Upper lobe of left lung (tissue), 6 donors: ENCODE measurements around the gene IQCF6. TPM values are rescaled to one million over a fixed set of nuclear protein-coding genes. Genes with fewer than 3 reads are reported as not detected.

Source experiments
- ATAC-seq, 2 donors: fragments of 200-7000 bp; cut with Tn5 transposase; one replicate each; pipeline ENCODE4 v1.9.1; 2022; ENCODE audit warnings: mild to moderate bottlenecking in 2 of 2, moderate library complexity in 2 of 2; ENCODE audit not compliant: low FRiP score in 2 of 2
- DNase-seq, 2 donors: peaks; one replicate each; pipeline ENCODE4 v3.0.0-alpha.2; 2019 to 2020
- H3K27ac ChIP-seq, 4 donors: fragments of 200-600 bp; sonication (generic); one replicate each; pipeline ENCODE4 v1.5.1; 2016 to 2019
- H3K27me3 ChIP-seq, 4 donors: fragments of 200-600 bp; sonication (generic); one replicate each; pipeline ENCODE4 v1.5.1; 2017 to 2019
- H3K36me3 ChIP-seq, 4 donors: fragments of 200-600 bp; sonication (generic); one replicate each; pipeline ENCODE4 v1.5.1; 2016 to 2019
- H3K4me1 ChIP-seq, 4 donors: fragments of 200-600 bp; sonication (generic); one replicate each; pipeline ENCODE4 v1.5.1; 2018 to 2019
- H3K4me3 ChIP-seq, 4 donors: fragments of 200-600 bp; sonication (generic); one replicate each; pipeline ENCODE4 v1.5.1; 2017 to 2019; ENCODE audit warnings: mild to moderate bottlenecking in 2 of 4, moderate library complexity in 1 of 4
- H3K9me3 ChIP-seq, 4 donors: fragments of 200-600 bp; sonication (generic); one replicate each; pipeline ENCODE4 v1.5.1; 2018 to 2019
- EP300 ChIP-seq, 4 donors: sonication (generic); formaldehyde crosslinking; IDR thresholded peaks; one replicate each; pipeline ENCODE4 v1.5.1; 2017; ENCODE audit warnings: antibody characterized with exemption in 4 of 4, control low read depth in 2 of 4
- POLR2A ChIP-seq, 4 donors: fragments of 450-650 bp; IDR thresholded peaks; one replicate each; pipeline ENCODE4 v1.5.1; 2016 to 2017; ENCODE audit warnings: antibody characterized with exemption in 4 of 4, mild to moderate bottlenecking in 2 of 4
- POLR2AphosphoS5 ChIP-seq, 2 donors: sonication (generic); formaldehyde crosslinking; IDR thresholded peaks; one replicate each; pipeline ENCODE4 v1.5.1; 2017; ENCODE audit warnings: antibody characterized with exemption in 2 of 2
- WGBS, 2 donors: methylation state at CpG; one replicate each; pipeline ENCODE4 v1.1.5; 2017 to 2018; 5-methylcytosine and 5-hydroxymethylcytosine counted together
- total RNA-seq, 6 donors: library from RNA; depleted of rRNA in 4 of 6; stranded (reverse); fragments of >200 nt in 4 of 6; gene quantifications; one replicate each; pipeline versions ENCODE4 v1.1.0 to v1.2.1, GENCODE V29; 2016 to 2021
- TF ChIP-seq, protein P1 (sequence below), 6 experiments: fragments of 450-650 bp in 4 of 6; fragments of 200-600 bp in 2 of 6; sonication (generic) in 2 of 6; IDR thresholded peaks; one replicate each; pipeline ENCODE4 v1.5.1; 2016 to 2019; ENCODE audit warnings: antibody characterized with exemption in 6 of 6
- donor health status: DM: no; HTN: no; CAD: no; lungs with moderate emphysema.
- donor health status: DM: no; HTN: yes; CAD: no; lungs with severe emphysema.

IQCF6 gene
- not detected for total RNA-seq

DNA sequence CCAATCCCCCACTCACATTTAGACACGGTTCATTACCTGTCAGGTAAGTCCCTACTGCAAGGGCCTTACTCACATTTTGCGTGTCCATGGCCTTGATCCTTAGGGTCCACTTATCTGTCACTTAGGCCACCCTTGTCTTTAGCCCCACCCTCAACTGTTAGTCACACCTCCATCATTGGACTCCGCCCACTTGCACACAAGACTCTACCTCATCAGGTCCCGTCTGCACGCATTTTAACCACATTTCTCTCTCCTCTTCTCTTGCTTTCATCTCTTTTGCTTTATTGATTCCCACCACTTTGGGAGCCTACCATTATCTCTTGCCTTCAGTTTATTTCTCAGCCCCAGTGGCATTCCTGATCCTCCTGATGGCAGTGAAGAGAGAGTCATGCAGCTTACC is at the start of gene IQCF6:
TSS of gene IQCF6 (minus strand) at position 101 of the 400 bp plus-strand sequence. CDS start at position 88, 13 bp downstream.
- no peaks in the 10 kb centered on the region for H3K4me1 ChIP-seq
- ATAC-seq: no peak
- no peaks in the 10 kb centered on the region for H3K27me3 ChIP-seq
- no peak for TF ChIP-seq POLR2A (IDR thresholded peaks at IDR 0.05)
- TF ChIP-seq EP300 (IDR thresholded peaks at IDR 0.05): no peak
- no peak within 1 kb of the TSS for H3K27ac ChIP-seq
- no peaks in the 10 kb centered on the region for H3K9me3 ChIP-seq
- 93 to 95% methylated on average over 5 of the region's 5 CpGs for WGBS, 2 donors
- H3K36me3 ChIP-seq: no peaks in the 10 kb centered on the region
- no peak for DNase-seq
- H3K4me3 ChIP-seq: no peak within 1 kb of the TSS

DNA sequence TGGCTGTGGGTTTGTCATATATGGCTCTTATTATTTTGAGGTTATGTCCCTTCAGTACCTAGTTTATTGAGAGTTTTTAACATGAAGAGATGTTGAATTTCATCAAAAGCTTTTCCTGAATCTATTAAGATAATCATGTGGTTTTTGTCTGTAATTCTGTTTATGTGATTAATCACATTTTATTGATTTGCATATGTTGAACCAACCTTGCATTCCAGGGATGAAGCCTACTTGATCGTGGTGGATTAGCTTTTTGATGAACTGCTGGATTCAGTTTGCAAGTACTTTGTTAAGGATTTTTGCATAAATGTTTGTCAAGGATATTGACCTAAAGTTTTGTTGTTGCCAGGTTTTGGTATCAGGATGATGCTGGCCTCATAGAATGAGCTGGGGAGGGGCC is 49.3 kb upstream of the IQCF6 start:
- ATAC-seq: no peak
- no peaks in the 10 kb centered on the region for H3K27me3 ChIP-seq
- no peaks in the 10 kb centered on the region for H3K4me1 ChIP-seq
- H3K36me3 ChIP-seq: no peaks in the 10 kb centered on the region
- 78 to 84% methylated on average over 1 of the region's 1 CpG for WGBS, 2 donors
- H3K9me3 ChIP-seq: peaks cover 0 to 16% (median 6%) of the 10 kb centered on the region in 4 donors
- no peak overlapping the region for H3K4me3 ChIP-seq
- no peak for DNase-seq
- TF ChIP-seq POLR2A (IDR thresholded peaks at IDR 0.05) (no peak), POLR2AphosphoS5 (IDR thresholded peaks at IDR 0.05) (no peak), EP300 (IDR thresholded peaks at IDR 0.05) (no peak)
- TF ChIP-seq, protein P1, sequence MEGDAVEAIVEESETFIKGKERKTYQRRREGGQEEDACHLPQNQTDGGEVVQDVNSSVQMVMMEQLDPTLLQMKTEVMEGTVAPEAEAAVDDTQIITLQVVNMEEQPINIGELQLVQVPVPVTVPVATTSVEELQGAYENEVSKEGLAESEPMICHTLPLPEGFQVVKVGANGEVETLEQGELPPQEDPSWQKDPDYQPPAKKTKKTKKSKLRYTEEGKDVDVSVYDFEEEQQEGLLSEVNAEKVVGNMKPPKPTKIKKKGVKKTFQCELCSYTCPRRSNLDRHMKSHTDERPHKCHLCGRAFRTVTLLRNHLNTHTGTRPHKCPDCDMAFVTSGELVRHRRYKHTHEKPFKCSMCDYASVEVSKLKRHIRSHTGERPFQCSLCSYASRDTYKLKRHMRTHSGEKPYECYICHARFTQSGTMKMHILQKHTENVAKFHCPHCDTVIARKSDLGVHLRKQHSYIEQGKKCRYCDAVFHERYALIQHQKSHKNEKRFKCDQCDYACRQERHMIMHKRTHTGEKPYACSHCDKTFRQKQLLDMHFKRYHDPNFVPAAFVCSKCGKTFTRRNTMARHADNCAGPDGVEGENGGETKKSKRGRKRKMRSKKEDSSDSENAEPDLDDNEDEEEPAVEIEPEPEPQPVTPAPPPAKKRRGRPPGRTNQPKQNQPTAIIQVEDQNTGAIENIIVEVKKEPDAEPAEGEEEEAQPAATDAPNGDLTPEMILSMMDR (IDR thresholded peaks at IDR 0.05): no peak
- H3K27ac ChIP-seq: no peak overlapping the region

DNA sequence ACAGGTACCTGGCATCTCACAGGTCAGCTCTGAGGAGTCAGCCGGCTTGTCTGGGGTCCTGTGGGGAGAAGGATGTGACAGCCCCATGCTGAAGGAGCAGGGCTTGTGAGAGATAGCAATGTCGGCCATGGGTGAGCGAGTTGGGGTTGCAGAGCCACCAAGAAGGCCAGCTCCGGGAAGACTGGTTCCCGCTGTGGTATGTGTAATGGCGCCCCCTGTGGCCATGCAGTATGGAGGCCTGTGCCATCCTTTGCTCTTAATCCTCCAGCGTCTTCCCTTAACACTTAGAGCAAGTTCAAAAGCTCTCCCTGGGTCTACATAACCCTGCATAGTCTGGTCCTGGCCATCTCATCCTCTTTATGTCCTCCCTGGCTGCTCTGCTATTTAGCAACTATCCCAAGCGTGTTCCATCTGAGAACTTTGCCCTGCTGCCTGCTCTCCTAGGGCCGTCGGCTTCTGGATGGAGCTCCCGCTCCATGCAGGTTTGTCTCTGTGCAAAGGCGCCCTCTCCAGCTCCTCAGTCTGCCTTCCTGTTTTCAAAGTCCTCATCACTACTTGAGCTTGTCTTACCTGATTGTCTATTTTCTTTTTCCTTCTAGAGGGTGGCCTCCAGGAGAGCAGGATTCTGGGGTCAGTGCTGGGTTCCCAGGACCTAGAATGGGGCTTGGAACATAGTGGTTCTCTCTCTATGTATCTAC is 40.8 kb upstream of the IQCF6 start:
- no peaks in the 10 kb centered on the region for H3K9me3 ChIP-seq
- H3K36me3 ChIP-seq: no peaks in the 10 kb centered on the region
- DNase-seq (no peak), ATAC-seq (no peak)
- no peaks in the 10 kb centered on the region for H3K27me3 ChIP-seq
- no peak overlapping the region for H3K4me3 ChIP-seq
- H3K27ac ChIP-seq: no peak overlapping the region
- 48% methylated on average over 12 of the region's 12 CpGs for WGBS, 2 donors
- TF ChIP-seq EP300 (IDR thresholded peaks at IDR 0.05) (no peak), POLR2AphosphoS5 (IDR thresholded peaks at IDR 0.05) (no peak), POLR2A (IDR thresholded peaks at IDR 0.05) (no peak)
- TF ChIP-seq, protein P1 (IDR thresholded peaks at IDR 0.05): no peak
- no peaks in the 10 kb centered on the region for H3K4me1 ChIP-seq

DNA sequence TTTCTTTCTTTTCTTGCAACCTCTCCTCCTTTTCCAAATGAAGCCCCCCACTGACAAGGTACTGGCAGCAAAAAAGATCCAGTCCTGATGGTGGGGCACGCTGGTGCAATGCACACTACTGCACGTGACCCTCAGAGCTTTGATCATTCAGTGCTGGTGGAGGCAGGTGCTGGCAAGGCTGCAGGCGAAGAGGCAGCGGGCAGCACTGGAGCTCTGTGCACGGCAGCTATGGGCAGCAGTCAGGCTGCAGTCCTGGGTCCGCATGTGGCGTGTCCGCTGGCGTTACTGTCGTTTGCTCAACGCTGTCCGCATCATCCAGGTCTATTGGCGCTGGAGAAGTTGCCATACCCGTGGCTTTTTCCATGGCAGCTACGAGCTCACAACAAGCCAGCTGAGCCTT is 40.1 kb upstream of the IQCF6 start:
- 84 to 92% methylated on average over 2 to 15 of the region's 15 CpGs for WGBS, 2 donors
- TF ChIP-seq, protein P1 (IDR thresholded peaks at IDR 0.05): no peak
- TF ChIP-seq POLR2AphosphoS5 (IDR thresholded peaks at IDR 0.05) (no peak), EP300 (IDR thresholded peaks at IDR 0.05) (no peak), POLR2A (IDR thresholded peaks at IDR 0.05) (no peak)
- Histone ChIP-seq H3K36me3 (no peaks in the 10 kb centered on the region), H3K4me1 (no peaks in the 10 kb centered on the region), H3K27me3 (no peaks in the 10 kb centered on the region), H3K9me3 (no peaks in the 10 kb centered on the region), H3K27ac (no peak overlapping the region), H3K4me3 (no peak overlapping the region)
- ATAC-seq (no peak), DNase-seq (peak in 1 of 2 donors; percentile 48)

DNA sequence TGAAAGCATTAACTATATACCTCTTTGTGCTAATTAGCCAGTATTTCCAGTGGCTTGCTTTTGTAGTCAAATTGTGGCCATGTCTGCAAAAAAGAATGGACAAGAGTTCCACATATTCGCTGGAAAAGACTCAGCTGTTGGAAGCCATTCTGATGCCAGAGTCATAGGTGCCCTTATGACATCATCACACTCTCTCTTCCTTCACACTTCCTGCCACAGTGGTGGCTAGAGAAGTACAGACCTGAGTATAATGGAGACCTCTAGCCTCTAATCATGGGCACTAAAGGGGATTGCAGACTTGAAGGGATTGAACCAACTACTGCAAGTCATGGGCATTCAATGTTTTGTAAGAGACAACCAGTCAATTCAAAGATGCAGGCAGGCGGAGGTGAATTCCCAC is 38.3 kb upstream of the IQCF6 start:
- Histone ChIP-seq H3K4me3 (no peak overlapping the region), H3K9me3 (no peaks in the 10 kb centered on the region), H3K27ac (no peak overlapping the region), H3K36me3 (no peaks in the 10 kb centered on the region), H3K4me1 (no peaks in the 10 kb centered on the region), H3K27me3 (no peaks in the 10 kb centered on the region)
- ATAC-seq: no peak
- no peak for TF ChIP-seq POLR2AphosphoS5 (IDR thresholded peaks at IDR 0.05)
- no peak for TF ChIP-seq EP300 (IDR thresholded peaks at IDR 0.05)
- TF ChIP-seq POLR2A (IDR thresholded peaks at IDR 0.05): no peak
- TF ChIP-seq, protein P1 (IDR thresholded peaks at IDR 0.05): no peak
- WGBS, 2 donors: 80 to 89% methylated on average over 2 of the region's 2 CpGs
- DNase-seq: no peak
